ENCODE data around the gene SPOP.

The SPOP gene

DNA sequence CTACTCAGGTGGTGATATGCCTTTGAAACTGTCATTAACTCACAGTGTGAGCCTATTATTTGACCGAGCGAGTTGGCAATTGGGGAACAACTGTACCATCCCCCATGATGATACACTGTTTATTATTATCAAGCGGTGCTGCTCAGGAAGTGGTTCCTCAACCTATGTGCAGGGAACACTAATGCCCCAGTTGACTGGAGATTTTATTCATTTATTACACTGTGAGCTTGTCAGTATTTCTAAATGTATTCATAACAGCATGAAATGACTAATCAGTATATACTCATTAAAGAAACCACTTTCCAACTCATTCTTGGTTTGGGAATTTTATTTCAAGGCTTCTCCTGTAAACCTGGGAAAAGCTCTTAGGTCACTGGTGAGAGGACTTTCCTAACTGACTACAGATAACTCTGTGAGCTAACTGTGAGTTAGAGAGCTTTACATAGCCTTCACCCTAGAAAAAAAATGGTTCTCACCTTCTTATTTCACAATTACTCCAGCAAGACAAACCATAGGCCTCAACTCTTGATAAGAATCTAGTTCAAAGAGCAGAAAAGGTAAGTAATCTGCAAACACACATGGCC is 59.8 kb downstream of the SPOP start:
- 0 out of 2 replicates have a peak, but pooled peaks cover 4% of the 10 kb centered on the region for H3K79me2 ChIP-seq (ENCODE audit: insufficient read depth, low read depth)
- no peak overlapping the region for H2AFZ ChIP-seq (ENCODE audit: low read depth)
- no peaks in the 10 kb centered on the region for H4K20me1 ChIP-seq (ENCODE audit: insufficient read depth)
- H3K4me3 ChIP-seq (IDR thresholded peaks at IDR 0.05; ENCODE audit: insufficient read depth, low read depth, low read length), result no peak overlapping the region
- peak overlapping the region; percentile 75 for H3K27ac ChIP-seq
- H3K9ac ChIP-seq, result no peak overlapping the region
- TF ChIP-seq, protein P1, sequence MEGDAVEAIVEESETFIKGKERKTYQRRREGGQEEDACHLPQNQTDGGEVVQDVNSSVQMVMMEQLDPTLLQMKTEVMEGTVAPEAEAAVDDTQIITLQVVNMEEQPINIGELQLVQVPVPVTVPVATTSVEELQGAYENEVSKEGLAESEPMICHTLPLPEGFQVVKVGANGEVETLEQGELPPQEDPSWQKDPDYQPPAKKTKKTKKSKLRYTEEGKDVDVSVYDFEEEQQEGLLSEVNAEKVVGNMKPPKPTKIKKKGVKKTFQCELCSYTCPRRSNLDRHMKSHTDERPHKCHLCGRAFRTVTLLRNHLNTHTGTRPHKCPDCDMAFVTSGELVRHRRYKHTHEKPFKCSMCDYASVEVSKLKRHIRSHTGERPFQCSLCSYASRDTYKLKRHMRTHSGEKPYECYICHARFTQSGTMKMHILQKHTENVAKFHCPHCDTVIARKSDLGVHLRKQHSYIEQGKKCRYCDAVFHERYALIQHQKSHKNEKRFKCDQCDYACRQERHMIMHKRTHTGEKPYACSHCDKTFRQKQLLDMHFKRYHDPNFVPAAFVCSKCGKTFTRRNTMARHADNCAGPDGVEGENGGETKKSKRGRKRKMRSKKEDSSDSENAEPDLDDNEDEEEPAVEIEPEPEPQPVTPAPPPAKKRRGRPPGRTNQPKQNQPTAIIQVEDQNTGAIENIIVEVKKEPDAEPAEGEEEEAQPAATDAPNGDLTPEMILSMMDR (conservative IDR thresholded peaks at IDR 0.05; ENCODE audit: low read depth, low read length), result no peak
- no peaks in the 10 kb centered on the region for H3K27me3 ChIP-seq (ENCODE audit: insufficient read depth, low read depth)
- peaks cover 67% of the 10 kb centered on the region for H3K4me1 ChIP-seq (ENCODE audit: low read depth, poor library complexity, severe bottlenecking)
- H3K36me3 ChIP-seq (ENCODE audit: insufficient read depth), result no peaks in the 10 kb centered on the region; the same call in 1 of the 2 replicates
- H3K4me2 ChIP-seq, result peak overlapping the region; percentile 89

DNA sequence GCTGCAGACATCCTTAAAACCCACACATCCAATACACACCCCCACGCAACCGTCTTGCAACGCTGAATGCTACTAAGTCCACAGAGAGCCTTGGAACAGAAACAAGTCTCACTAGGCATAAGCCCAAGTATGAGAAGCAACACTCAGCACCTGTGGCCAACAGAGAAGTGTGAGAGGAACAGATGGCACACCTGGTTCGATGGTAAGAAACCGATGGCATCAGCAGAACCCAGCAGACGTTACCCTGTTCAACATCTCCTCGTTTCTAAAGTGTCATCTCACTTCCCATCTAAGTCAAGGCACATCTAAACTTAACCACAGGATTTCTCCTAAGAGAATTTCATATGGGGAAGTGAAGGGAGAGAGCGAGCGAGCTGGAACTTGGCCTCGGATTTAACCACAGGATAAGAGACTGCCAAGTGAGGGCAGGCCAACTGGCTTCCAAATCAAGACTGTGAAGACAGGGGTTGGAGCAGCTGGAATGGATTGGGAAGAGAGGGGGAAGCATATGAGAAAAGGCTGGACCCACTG is 61.2 kb downstream of the SPOP start:
- no peaks in the 10 kb centered on the region; the same call in 1 of the 2 replicates for H3K36me3 ChIP-seq (ENCODE audit: insufficient read depth)
- peak overlapping the region; percentile 89 for H3K4me2 ChIP-seq
- TF ChIP-seq, protein P1 (conservative IDR thresholded peaks at IDR 0.05; ENCODE audit: low read depth, low read length), result no peak
- H3K9ac ChIP-seq, result peak overlapping the region; percentile 2; the same call in 1 of the 2 replicates
- H3K79me2 ChIP-seq (ENCODE audit: insufficient read depth, low read depth), result 0 out of 2 replicates have a peak, but pooled peaks cover 5% of the 10 kb centered on the region
- no peaks in the 10 kb centered on the region for H4K20me1 ChIP-seq (ENCODE audit: insufficient read depth)
- no peaks in the 10 kb centered on the region for H3K27me3 ChIP-seq (ENCODE audit: insufficient read depth, low read depth)
- H3K27ac ChIP-seq, result peak overlapping the region; percentile 75
- peaks cover 70% of the 10 kb centered on the region for H3K4me1 ChIP-seq (ENCODE audit: low read depth, poor library complexity, severe bottlenecking)
- H3K4me3 ChIP-seq (IDR thresholded peaks at IDR 0.05; ENCODE audit: insufficient read depth, low read depth, low read length), result no peak overlapping the region
- H2AFZ ChIP-seq (ENCODE audit: low read depth), result no peak overlapping the region

DNA sequence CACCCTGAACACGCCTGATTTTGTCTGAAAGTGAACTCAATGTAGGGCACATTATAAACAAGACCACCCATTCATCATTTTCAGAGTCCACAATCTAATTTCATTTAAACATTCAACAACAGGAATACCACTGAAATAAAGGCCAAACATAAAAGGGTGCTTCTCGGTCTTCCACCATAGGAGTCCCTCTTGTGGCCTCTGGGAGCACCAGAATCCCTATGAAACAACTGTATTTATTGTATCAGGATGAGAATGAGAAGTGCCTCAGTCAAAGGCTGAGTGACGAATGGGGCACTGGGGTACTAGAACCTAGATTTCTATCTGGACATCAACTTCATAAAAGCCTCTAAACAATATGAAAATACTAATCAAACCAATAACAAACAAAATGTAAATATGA is 61.8 kb downstream of the SPOP start:
- Histone ChIP-seq H3K27me3 (ENCODE audit: insufficient read depth, low read depth) (no peaks in the 10 kb centered on the region), H3K4me1 (ENCODE audit: low read depth, poor library complexity, severe bottlenecking) (peaks cover 70% of the 10 kb centered on the region), H3K9ac (no peak overlapping the region; the same call in 1 of the 2 replicates), H4K20me1 (ENCODE audit: insufficient read depth) (no peaks in the 10 kb centered on the region), H3K4me3 (IDR thresholded peaks at IDR 0.05; ENCODE audit: insufficient read depth, low read depth, low read length) (no peak overlapping the region), H3K36me3 (ENCODE audit: insufficient read depth) (no peaks in the 10 kb centered on the region; the same call in 1 of the 2 replicates), H3K27ac (peak overlapping the region; percentile 75), H3K4me2 (peak overlapping the region; percentile 89), H2AFZ (ENCODE audit: low read depth) (no peak overlapping the region), H3K79me2 (ENCODE audit: insufficient read depth, low read depth) (0 out of 2 replicates have a peak, but pooled peaks cover 5% of the 10 kb centered on the region)
- TF ChIP-seq, protein P1 (conservative IDR thresholded peaks at IDR 0.05; ENCODE audit: low read depth, low read length), result peak; percentile 25; the same call in 1 of the 2 replicates

DNA sequence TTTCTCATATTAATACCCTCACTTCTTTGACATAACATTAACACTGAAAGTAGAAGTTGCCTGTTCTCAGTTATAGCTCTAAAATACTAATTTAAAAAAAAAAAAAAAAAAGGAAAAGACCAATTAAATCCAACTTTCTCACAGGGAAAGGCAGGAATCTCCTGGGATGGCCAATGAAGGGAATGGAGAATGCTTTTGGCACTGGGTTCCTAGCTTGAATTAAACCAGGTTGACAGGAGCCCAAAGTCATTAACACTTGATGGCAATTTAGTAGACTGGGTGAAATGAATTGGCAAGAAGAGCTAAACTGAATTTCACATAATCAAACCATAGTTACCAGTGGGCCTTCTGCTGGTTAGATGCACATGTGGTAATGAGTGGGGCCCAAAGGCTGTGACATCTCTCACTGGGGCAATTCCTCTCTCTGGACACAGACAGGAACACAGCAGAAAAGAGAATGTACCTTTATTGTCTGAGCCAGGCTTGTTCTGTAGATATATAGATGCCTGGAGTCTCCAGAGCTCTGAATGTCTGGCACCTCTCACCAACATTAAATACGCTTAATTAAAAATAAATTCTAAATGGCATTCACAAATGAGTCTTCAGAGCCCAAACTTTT is 64.6 kb downstream of the SPOP start:
- no peak overlapping the region for H3K9ac ChIP-seq
- H3K36me3 ChIP-seq (ENCODE audit: insufficient read depth), result peaks cover 5% of the 10 kb centered on the region; the same call in 1 of the 2 replicates
- H3K4me2 ChIP-seq, result no peak overlapping the region

More for the DNA sequence above, 64.6 kb downstream of the SPOP start:
- Histone ChIP-seq H3K27ac (no peak overlapping the region), H4K20me1 (ENCODE audit: insufficient read depth) (no peaks in the 10 kb centered on the region), H3K4me1 (ENCODE audit: low read depth, poor library complexity, severe bottlenecking) (peaks cover 52% of the 10 kb centered on the region), H3K4me3 (IDR thresholded peaks at IDR 0.05; ENCODE audit: insufficient read depth, low read depth, low read length) (no peak overlapping the region), H3K27me3 (ENCODE audit: insufficient read depth, low read depth) (no peaks in the 10 kb centered on the region), H2AFZ (ENCODE audit: low read depth) (no peak overlapping the region), H3K79me2 (ENCODE audit: insufficient read depth, low read depth) (0 out of 2 replicates have a peak, but pooled peaks cover 5% of the 10 kb centered on the region)
- TF ChIP-seq, protein P1 (conservative IDR thresholded peaks at IDR 0.05; ENCODE audit: low read depth, low read length), result no peak

Measured in KMS-11 (cell line).